Heart left ventricle (tissue), 16 donors: ENCODE results near the gene B4GALNT2. TPM values are rescaled to one million over a fixed set of nuclear protein-coding genes. Genes with fewer than 3 reads are reported as not detected.

Source experiments
- ATAC-seq, 4 donors: fragments of 200-7000 bp; cut with Tn5 transposase; one replicate each; pipeline ENCODE4 v1.9.1; 2020 to 2022; ENCODE audit warnings: moderate library complexity in 4 of 4, mild to moderate bottlenecking in 3 of 4, moderate number of reproducible peaks in 1 of 4
- DNase-seq, 5 donors: peaks; one replicate each; pipeline ENCODE4 v3.0.0-alpha.2; 2020
- H3K27ac ChIP-seq, 12 donors: fragments of 200-600 bp; sonication (generic) in 4 of 12; one replicate each; pipeline versions ENCODE4 v1.5.0 to v1.8.0; 2016 to 2022; ENCODE audit warnings: mild to moderate bottlenecking in 2 of 12
- H3K27me3 ChIP-seq, 9 donors: fragments of 200-600 bp; sonication (generic) in 2 of 9; one replicate each; pipeline versions ENCODE4 v1.5.1 to v1.8.0; 2016 to 2022; ENCODE audit warnings: mild to moderate bottlenecking in 3 of 9
- H3K36me3 ChIP-seq, 9 donors: fragments of 200-600 bp; sonication (generic) in 2 of 9; one replicate each; pipeline versions ENCODE4 v1.5.0 to v1.8.0; 2018 to 2022; ENCODE audit warnings: mild to moderate bottlenecking in 2 of 9
- H3K4me1 ChIP-seq, 12 donors: fragments of 200-600 bp; sonication (generic) in 4 of 12; one replicate each; pipeline versions ENCODE4 v1.5.0 to v1.8.0; 2016 to 2022; ENCODE audit warnings: mild to moderate bottlenecking in 3 of 12
- H3K4me3 ChIP-seq, 12 donors: fragments of 200-600 bp; sonication (generic) in 4 of 12; one replicate each; pipeline versions ENCODE4 v1.5.0 to v1.8.0; 2017 to 2022; ENCODE audit warnings: mild to moderate bottlenecking in 9 of 12, moderate library complexity in 4 of 12
- H3K9me3 ChIP-seq, 12 donors: fragments of 200-600 bp; sonication (generic) in 4 of 12; one replicate each; pipeline versions ENCODE4 v1.5.0 to v1.8.0; 2016 to 2022; ENCODE audit warnings: mild to moderate bottlenecking in 1 of 12
- CTCF ChIP-seq, 12 donors: fragments of 200-600 bp; sonication (generic) in 4 of 12; IDR thresholded peaks; one replicate each; pipeline versions ENCODE4 v1.5.0 to v1.8.0; 2018 to 2022; ENCODE audit warnings: antibody characterized with exemption in 12 of 12, mild to moderate bottlenecking in 5 of 12
- POLR2A ChIP-seq, 2 donors: fragments of 450-650 bp; IDR thresholded peaks; one replicate each; pipeline ENCODE4 v1.6.1; 2017; ENCODE audit warnings: antibody characterized with exemption in 2 of 2, mild to moderate bottlenecking in 2 of 2, moderate library complexity in 2 of 2
- WGBS, 4 donors: extraction: QIAGEN DNeasy Blood & Tissue Kit in 2 of 4; methylation state at CpG; one replicate each; pipeline versions ENCODE4 v1.1.5 to v1.1.7; 2013 to 2018; 5-methylcytosine and 5-hydroxymethylcytosine counted together
- intact Hi-C, 10 donors: fragments of 100-400 bp; cut with DNase I; formaldehyde crosslinking; loops; one replicate each; pipeline versions ENCODE4 v1.11.1 to v1.14.2; 2022
- polyA plus RNA-seq, 2 donors: library from polyadenylated mRNA; stranded (reverse); fragments of 200-250 nt; gene quantifications; one replicate each; pipeline ENCODE4 v1.2.3, GENCODE V29; 2013
- total RNA-seq, 9 donors: library from RNA; depleted of rRNA in 2 of 9; stranded (reverse); fragments of >200 nt in 2 of 9; fragmentation: NEBNext Ultra II Directional in 3 of 9; extraction: Animal tissue kit (Norgen Biotek cat#: 25700) in 3 of 9; gene quantifications; one replicate each; pipeline versions ENCODE4 v1.1.0 to v1.2.4, GENCODE V29; 2016 to 2023
- donor health status: ischemic (EF 13 %, LVEDD 7.1; RV severe dilation, severe dysfunction).
- donor health status: healthy with polysubstance abuse.
- donor health status: DM: no; HTN: yes; CAD: no.
- donor health status: DM: no; HTN: no; CAD: no.
- donor health status: ischemic (EF 25% LVEDD 6.9; RV normal size, moderate dysfunction).
- donor health status: ischemic (EF 25% LVEDD 5.7; RV mildly dilated, moderate dysfunction).
- donor health status: healthy.
- donor health status: DM: yes; HTN: yes; CAD: no.
- donor health status: ischemic (EF 35%, LVEDD 5.7; RV mildly dilated, moderate dysfunction).
- donor health status: nonischemic (EF 11% LVEDD 7.7; RV severe dilation, severe dysfunction).
- donor health status: DM: yes; HTN: yes; CAD: no.
- donor health status: PGD.
- donor health status: ischemic (EF 29% LVEDD 5.4; RV normal size, mild dysfunction).
- donor health status: nonischemic (EF 23%, LVEDD 6.1; RV moderate dilation, normal function).

B4GALNT2 gene
- total and polyA plus RNA-seq, 11 donors = 0.07 to 0.08 TPM; not detected in 9

- 43 to 62% (median 52%) methylated on average over 5 of the region's 5 CpGs for WGBS, 4 donors
- DNase-seq (no peak), ATAC-seq (no peak)
- peaks cover 0 to 5% (median 0%) of the 10 kb centered on the region in 12 donors for H3K4me1 ChIP-seq
- H3K9me3 ChIP-seq = no peaks in the 10 kb centered on the region
- H3K36me3 ChIP-seq = no peaks in the 10 kb centered on the region
- intact Hi-C loops = no loop called here
- no peak for TF ChIP-seq POLR2A (IDR thresholded peaks at IDR 0.05)
- TF ChIP-seq CTCF (IDR thresholded peaks at IDR 0.05) = no peak
- peaks cover 0 to 10% (median 4%) of the 10 kb centered on the region in 9 donors for H3K27me3 ChIP-seq
- H3K27ac ChIP-seq = no peak overlapping the region
- H3K4me3 ChIP-seq = no peak overlapping the region
These were observed 26.0 kb upstream of the B4GALNT2 start for GRCh38 chr17:49106321-49107210.

GRCh38 chr17:49107211-49107557 lies 25.4 kb upstream of the B4GALNT2 start:
- ATAC-seq (no peak), DNase-seq (no peak)
- intact Hi-C loops = no loop called here
- no peaks in the 10 kb centered on the region for H3K9me3 ChIP-seq
- TF ChIP-seq POLR2A (IDR thresholded peaks at IDR 0.05) = no peak
- no peak for TF ChIP-seq CTCF (IDR thresholded peaks at IDR 0.05)
- no peak overlapping the region for H3K27ac ChIP-seq
- peaks cover 0 to 5% (median 0%) of the 10 kb centered on the region in 12 donors for H3K4me1 ChIP-seq
- no peaks in the 10 kb centered on the region for H3K36me3 ChIP-seq
- no peak overlapping the region for H3K4me3 ChIP-seq
- peaks cover 0 to 10% (median 4%) of the 10 kb centered on the region in 9 donors for H3K27me3 ChIP-seq
- WGBS, 4 donors = 94 to 97% (median 95%) methylated on average over 1 of the region's 1 CpG

- WGBS, 4 donors = 33 to 41% (median 36%) methylated on average over 3 of the region's 3 CpGs
- ATAC-seq = peak in 1 of 4 donors; percentile 48
These were observed 24.3 kb upstream of the B4GALNT2 start for GRCh38 chr17:49108318-49108717.

GRCh38 chr17:49110509-49110908 lies 22.1 kb upstream of the B4GALNT2 start:
- intact Hi-C loops = no loop called here
- peaks cover 0 to 5% (median 0%) of the 10 kb centered on the region in 12 donors for H3K4me1 ChIP-seq
- no peak for TF ChIP-seq POLR2A (IDR thresholded peaks at IDR 0.05)
- no peak for TF ChIP-seq CTCF (IDR thresholded peaks at IDR 0.05)
- DNase-seq (no peak), ATAC-seq (no peak)
- H3K9me3 ChIP-seq = no peaks in the 10 kb centered on the region
- H3K27ac ChIP-seq = no peak overlapping the region
- 94 to 100% (median 99%) methylated on average over 1 of the region's 1 CpG for WGBS, 4 donors
- peaks cover 0 to 10% (median 0%) of the 10 kb centered on the region in 9 donors for H3K27me3 ChIP-seq
- H3K4me3 ChIP-seq = no peak overlapping the region
- H3K36me3 ChIP-seq = no peaks in the 10 kb centered on the region

More at GRCh38 chr17:49108318-49108717, 24.3 kb upstream of the B4GALNT2 start:
- H3K4me3 ChIP-seq = no peak overlapping the region
- H3K27me3 ChIP-seq = peaks cover 0 to 10% (median 3%) of the 10 kb centered on the region in 9 donors
- no peaks in the 10 kb centered on the region for H3K36me3 ChIP-seq
- no peak overlapping the region for H3K27ac ChIP-seq
- DNase-seq = no peak
- peaks cover 0 to 5% (median 0%) of the 10 kb centered on the region in 12 donors for H3K4me1 ChIP-seq
- TF ChIP-seq POLR2A (IDR thresholded peaks at IDR 0.05) = no peak
- intact Hi-C loops = no loop called here
- H3K9me3 ChIP-seq = no peaks in the 10 kb centered on the region
